AG09319 (cell line): ENCODE data around the gene IRF8.

Experiments used
- DNase-seq: peaks from one replicate; pipeline ENCODE4 v3.0.0-alpha.2; 2010; ENCODE audit warnings: low read depth; ENCODE audit errors: extremely low read depth
- TF ChIP-seq, protein P1 (sequence below): IDR thresholded peaks from 2 replicates; pipeline ENCODE4 v1.5.1; 2011; ENCODE audit warnings: low read depth, mild to moderate bottlenecking, inconsistent platforms, low read length, moderate library complexity

The IRF8 gene

DNA sequence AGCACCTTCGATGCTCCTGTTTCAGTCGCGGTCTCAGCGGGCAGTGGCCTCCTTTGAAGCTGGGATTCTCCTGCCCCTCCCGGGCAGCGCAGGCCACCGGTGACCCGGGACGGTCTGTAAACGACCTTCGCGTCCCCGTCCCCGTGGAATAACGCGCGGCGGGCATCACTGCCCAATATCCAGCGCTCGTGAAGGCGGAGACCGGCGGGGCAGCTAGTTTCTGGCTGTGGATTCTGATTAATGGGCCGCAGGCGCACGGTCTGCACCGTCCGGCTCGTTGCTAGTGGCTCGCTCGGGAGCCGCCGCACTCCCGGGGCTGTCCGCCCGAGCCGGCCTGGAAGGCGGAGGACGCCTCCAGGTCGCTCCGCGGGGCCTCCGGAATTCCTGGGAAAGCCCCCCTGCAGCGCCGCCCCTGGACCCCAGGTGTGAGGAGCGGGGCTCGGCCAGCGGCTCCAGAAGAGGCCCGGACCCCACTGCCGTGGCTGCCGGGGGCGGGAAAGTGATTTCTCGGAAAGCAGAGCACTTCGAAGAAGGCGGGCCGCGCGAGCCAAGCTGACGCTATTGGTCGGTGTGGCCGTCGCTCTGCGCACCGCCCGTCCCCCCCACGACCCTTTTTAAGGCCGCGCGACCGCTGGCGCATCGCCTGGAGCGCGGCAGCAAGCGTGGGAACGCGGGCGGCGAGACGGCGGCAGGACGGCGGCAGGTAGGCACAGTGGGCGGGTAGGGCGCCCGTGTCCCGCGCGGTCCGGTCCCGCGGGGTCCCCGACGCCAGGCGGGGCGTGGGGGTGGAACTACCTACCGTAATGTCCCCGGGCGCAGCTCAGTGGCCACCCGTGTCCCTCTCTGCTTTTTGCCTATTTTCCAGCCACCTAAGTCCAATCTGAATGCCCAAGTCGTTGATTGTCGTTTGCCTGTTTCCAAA lies at the start of gene IRF8:
Gene IRF8, plus strand, starts transcription at position 642 of the 922 bp plus-strand sequence. CDS start 3,854 bp downstream, outside the sequence.
- TF ChIP-seq, protein P1, sequence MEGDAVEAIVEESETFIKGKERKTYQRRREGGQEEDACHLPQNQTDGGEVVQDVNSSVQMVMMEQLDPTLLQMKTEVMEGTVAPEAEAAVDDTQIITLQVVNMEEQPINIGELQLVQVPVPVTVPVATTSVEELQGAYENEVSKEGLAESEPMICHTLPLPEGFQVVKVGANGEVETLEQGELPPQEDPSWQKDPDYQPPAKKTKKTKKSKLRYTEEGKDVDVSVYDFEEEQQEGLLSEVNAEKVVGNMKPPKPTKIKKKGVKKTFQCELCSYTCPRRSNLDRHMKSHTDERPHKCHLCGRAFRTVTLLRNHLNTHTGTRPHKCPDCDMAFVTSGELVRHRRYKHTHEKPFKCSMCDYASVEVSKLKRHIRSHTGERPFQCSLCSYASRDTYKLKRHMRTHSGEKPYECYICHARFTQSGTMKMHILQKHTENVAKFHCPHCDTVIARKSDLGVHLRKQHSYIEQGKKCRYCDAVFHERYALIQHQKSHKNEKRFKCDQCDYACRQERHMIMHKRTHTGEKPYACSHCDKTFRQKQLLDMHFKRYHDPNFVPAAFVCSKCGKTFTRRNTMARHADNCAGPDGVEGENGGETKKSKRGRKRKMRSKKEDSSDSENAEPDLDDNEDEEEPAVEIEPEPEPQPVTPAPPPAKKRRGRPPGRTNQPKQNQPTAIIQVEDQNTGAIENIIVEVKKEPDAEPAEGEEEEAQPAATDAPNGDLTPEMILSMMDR, result no peak
- no peak for DNase-seq

- TF ChIP-seq, protein P1, result no peak
- DNase-seq, result no peak
Observed at GRCh38 chr16:85849388-85849787, 49.6 kb upstream of the IRF8 start.

GRCh38 chr16:85850344-85850880 lies 48.5 kb upstream of the IRF8 start:
- no peak for DNase-seq
- TF ChIP-seq, protein P1, result no peak

DNA sequence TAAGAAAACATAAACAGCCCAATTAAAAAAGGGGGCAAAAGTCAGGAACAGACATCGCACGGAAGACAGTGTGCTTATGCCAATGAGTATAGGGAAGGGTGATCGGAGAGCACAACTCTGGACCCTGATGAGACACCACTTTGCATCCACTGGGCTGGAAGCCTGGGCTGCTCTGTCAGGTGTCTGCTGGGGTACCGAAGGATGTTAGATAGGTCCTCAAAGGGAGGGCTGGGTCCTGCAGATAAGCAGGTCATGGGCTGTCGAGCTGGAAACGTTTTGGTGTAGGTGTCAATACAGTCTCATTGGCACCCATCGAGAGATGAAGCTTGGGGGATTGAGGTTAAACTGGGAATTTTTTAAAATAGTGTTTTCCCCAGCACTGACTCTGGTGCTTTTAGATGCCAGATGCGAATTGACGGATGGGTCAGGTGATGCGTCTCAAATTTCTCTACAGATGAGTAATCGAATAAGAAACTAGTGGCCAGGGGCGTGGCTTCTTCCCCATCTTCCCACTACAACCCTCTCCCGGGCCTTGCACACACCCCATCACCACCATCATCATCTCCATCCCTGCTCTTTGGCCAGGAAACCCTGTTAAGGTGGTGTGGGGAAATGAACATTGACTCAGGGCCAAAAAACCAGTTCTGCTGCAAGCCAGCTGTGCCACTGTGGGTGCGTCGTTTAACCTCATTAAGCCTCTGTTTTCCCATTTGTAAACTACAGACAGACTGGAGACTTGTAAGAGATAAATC lies 47.8 kb upstream of the IRF8 start:
- DNase-seq, result no peak
- TF ChIP-seq, protein P1, result no peak

DNA sequence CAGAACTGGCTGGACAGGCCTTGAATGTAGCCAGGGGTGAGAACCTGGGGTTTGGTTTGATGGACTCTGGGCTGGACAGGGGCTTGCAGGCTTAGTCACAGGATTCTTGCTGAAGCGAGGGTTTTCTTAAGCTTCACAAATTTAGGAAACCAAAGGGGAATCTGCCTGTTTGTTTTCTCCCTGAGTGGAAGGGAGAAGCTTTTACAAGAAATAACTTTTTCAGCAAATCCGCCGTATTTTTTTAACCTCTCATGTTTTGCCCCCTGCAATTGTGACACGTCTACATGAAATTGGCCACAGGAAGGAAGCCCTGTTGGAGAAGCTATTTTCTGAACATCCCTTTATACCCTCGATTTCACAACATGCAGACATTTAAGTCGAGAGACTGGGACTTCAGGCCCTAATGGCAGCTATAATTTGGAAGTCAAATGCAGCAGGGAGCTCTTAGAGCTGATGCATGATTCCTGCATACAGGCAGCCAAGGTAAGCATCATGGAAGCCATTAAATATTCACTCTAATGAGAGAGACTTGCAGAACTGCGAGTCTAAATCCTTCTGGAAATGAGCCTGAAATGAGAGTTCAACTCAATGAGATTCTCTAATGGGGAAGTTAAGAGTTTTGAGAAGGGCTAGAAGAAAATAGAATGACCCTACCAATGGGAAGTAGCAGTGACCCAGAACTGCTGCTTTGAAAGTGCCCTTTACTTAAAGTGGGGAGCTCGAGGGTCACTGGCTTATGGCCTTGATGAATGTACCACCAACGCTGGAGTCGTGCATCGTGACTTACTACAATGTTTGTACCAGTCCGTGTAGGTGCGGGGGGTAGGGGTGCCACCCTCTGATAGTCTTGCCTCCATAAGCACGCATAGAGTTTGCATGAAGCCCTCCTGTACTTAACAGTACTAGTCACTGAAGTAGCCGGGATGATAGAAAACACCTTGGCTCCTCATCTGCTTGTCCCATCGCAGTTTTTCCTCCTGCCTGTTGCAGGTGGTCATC lies 45.1 kb upstream of the IRF8 start:
- TF ChIP-seq, protein P1, result no peak
- DNase-seq, result no peak

DNA sequence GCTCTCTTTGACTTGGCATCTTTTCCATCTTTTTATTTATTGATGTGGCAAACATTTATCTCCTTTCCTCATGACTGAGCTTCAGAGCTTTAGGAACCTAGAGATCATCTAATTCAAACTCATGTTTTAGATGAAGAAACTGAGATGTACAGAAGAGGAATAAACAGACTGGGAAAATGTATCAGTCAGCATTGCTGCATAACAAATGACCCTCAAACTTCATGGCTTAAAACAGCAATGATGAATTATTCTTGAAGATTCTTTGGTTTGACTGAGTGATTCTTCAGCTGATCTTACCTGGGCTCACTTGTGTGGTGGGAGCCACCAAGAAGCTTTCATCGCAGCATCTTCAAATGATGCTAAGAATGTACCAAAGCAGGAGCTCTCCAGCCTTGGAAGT lies 44.0 kb upstream of the IRF8 start:
- TF ChIP-seq, protein P1, result no peak

More for the DNA sequence above, 44.0 kb upstream of the IRF8 start:
- DNase-seq, result no peak
